Suppressor macrophage treated with lipopolysaccharide for 1 hour (primary cell): ENCODE results near the gene KRTAP10-9.
"Not testable (repeated sequence)": the region's sequence is repeated elsewhere in the genome, so short reads cannot be mapped to it uniquely, and the experiment has no call there.

ENCODE experiments used
- DNase-seq, 3 donors: peaks; one replicate each; pipeline ENCODE4 v3.0.0-alpha.2; 2020 to 2022

The KRTAP10-9 gene, protein sequence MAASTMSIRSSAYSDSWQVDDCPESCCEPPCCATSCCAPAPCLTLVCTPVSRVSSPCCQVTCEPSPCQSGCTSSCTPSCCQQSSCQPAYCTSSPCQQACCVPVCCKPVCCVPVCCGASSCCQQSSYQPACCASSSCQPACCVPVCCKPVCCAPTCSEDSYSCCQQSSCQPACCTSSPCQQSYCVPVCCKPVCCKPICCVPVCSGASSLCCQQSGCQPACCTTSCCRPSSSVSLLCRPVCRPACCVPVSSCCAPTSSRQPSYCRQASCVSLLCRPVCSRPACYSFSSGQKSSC

GRCh38 chr21:44626673-44627143, at the start of gene KRTAP10-9:
TSS of gene KRTAP10-9 (plus strand) at chr21:44627093. CDS start at chr21:44627172, 79 bp downstream.
- DNase-seq: no peak

- no peak for DNase-seq
These were observed 48.4 kb upstream of the KRTAP10-9 start for GRCh38 chr21:44578371-44579055.

DNA sequence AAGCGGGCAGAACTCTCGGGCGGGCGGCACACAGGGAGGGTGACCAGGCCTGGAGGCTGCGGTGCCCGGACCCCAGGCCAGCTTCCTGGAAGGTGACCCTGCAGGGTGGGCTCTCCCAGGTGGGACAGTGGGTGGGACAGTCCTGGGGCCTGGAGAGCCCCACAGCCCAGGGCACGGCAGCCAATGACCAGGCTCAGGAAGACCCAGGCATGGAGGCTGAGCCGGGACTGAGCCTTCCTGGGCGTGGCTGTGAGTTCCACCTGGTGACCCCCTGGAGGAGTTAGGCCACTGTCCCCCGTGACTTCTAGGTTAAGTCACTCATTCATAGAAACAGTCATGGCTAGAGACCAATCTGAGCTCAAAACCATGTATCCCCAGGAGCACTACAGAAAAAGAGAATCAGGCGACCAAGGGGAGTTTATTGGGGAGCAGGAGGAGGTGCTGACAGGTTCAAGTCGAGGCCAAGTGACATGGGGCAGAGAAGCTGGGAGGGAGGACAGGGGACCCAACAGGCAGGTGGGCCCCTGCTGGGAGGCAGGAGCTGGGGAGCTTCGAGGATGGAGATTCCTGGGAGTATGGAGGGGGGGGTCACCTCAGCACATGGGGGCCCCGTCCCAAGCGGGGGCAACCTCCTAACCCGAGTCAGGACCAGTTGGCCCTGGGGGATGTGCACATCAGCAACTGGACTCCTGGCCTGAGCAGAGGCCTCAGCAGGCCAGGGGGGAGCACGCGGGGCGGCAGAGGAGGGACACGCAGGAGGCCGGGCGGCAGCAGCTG, 47.6 kb upstream of the KRTAP10-9 start:
- DNase-seq: no peak

- DNase-seq: no peak
These were observed 47.1 kb upstream of the KRTAP10-9 start for GRCh38 chr21:44579833-44580144.

DNA sequence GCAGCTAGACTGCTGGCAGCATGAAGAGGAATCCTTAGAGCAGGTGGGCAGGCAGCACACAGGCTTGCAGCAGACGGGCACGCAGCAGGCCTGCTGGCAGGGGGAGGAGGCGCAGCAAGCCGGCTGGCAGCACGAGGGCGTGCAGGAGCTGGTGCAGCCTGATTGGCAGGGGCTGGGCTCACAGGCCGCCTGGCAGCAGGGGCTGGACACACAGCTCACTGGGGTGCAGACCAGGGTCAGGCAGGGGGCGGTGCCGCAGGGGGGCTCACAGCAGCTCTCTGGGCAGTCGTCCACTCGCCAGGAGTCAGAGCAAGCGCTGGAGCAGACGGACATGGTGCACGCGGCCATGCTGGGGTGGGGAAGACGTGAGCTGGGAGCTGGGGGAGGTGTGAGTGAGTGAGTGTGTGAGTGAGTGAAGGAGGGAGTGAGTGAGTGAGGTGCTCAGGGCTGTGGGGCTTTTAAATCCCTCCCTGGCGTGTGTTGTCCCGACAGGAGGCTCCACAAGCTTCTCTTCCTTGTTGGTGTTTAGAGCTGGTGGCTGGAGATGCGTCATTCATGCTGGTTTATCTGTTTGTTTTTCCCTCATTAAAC, 46.6 kb upstream of the KRTAP10-9 start, which contains the start of gene KRTAP10-5:
Gene KRTAP10-5, minus strand, starts transcription at position 374 of the 591 bp plus-strand sequence. Its CDS starts 26 bp downstream, at position 348.
- DNase-seq: not testable (repeated sequence)

DNA sequence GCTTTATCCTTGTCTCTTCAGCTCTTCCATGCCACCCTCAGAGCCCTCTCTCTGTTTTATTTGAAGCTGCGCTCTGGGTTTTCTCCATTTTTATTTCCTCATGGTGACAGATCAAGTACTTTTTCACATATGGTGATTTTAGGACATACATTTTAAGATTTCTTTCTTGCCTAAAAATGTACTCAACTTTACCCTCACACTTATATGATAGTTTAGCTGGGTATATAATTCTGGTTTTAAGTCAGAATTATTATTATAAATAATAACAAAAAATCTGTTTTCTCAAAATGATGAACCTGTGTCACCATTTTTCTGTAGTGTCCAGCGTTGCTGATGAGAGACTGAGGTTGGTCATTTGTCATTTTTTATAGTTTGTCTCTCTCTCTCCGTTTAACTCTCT, 45.7 kb upstream of the KRTAP10-9 start:
- no peak for DNase-seq

- no peak for DNase-seq
These were observed 44.8 kb upstream of the KRTAP10-9 start for GRCh38 chr21:44582055-44582454.

DNA sequence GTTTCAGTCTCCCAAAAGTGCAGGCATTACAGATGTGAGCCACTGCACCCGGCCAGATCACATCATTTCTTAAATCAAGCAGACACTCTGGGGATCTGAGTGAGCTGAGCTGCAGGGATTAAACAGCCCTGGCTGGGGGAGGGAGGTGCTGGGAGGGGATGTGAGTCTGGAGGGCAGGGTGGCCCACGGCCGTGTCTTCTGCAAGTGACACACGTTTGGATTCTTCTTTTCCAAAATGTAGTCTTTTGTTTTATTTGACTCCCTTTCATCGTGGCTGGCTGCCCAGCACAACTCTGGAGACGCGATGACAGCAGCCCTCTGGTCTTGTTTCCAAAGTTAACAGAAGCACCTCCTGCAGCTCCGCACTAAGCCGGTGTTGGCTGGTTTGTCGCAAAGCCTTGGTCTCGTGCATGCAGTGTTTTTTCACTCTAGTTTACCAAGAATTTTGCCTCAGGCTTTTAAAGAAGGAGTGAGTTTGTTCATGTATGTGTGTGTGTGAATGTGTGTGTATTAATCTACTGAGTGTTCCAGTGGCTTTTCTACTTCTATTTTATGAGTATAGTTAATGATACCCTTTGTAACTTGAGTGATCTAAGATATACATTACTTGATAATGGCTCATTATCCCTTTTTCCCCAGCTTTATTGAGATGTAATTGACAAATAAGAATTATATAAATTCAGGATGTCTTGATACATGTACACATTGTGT, 43.6 kb upstream of the KRTAP10-9 start:
- DNase-seq: no peak

DNA sequence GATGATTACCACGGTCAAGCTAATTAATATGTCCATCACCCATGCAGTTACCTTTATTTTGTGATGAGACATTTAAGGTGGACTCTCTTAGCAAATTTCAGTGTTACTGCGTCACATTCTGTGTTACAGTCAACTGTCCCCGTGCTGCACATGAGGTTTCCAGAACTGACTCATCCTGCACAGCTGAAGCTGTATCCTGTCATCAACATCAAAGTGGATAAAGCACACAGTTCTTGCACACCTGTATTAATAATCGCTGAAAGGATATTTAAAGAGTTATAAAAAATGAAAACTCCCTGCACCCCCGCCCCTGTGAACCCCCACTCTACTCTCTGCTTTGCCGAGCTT, 43.1 kb upstream of the KRTAP10-9 start:
- DNase-seq: no peak

GRCh38 chr21:44585892-44586291, 41.0 kb upstream of the KRTAP10-9 start:
- no peak for DNase-seq

DNA sequence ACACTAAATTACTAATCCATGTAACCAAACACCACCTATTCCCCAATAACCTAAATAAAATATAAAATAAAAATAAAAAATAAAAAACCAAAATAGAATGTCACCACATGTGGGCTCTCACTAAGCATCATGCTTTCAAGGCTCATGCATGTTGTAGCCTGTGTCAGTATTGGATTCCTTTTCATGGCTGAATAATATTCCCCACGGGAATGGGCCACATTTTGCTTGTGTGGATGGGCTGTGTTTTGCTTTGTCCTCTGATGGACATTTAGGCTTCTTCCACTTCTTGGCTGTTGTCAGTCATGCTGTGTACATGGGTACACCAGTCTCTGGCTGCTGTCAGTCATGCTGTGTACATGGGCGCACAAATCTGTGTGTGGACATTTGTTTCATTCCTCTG, 37.8 kb upstream of the KRTAP10-9 start:
- DNase-seq: no peak

DNA sequence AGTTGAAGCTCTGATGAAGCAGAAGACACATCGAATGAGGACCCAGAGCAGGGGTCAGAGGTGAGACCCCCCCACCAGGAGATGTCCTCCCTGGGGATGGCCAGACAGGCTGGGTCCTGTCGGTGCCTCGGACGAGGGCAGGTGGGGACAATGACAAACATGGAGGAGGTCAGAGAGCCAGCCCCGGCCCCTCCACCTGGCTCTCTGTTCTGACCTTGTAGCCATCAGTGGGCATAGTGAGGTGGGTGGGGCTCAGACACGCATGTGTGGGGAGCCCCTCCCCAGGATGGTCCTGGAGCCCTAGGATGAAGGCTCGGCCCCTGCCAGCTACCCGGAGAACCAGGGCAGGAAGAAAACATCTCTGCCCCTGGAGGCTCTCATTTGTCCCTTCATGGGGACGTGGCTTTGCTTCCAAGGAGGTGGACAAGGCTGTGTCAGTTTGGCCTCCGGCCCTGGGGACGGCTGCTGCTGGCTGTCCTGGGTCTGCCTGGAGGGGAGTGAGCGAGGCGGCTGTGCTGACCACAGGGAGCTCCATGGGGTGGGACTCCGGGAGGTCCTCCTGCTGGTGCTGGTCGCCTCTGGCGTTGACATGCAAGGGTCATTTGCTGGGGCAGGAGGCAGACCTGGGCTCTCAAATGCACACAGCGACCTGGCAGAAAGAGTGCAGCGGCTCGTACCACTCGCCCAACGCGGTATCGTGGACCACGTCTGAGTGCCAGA, 37.1 kb upstream of the KRTAP10-9 start:
- no peak for DNase-seq

DNA sequence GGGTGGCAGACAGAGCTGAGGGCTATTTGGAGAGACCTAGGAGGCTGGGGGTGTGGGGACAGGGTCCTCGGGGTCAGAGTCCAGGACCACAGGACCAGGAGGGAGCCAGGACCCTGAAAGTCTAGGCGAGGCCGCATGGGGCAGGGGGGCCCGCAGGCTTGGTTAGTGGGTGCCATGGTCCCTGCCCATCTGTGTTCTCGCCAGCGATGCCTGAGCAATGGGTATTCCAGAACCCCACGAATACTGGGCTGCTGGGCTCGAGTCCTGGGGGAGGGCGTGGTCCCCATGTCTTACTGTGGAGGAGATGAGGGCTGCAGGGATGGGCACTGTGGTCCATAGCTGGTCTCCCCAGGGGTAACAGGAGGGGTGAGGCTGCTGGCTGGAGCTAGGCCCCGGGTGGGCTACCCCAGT, 36.6 kb upstream of the KRTAP10-9 start:
- no peak for DNase-seq

DNA sequence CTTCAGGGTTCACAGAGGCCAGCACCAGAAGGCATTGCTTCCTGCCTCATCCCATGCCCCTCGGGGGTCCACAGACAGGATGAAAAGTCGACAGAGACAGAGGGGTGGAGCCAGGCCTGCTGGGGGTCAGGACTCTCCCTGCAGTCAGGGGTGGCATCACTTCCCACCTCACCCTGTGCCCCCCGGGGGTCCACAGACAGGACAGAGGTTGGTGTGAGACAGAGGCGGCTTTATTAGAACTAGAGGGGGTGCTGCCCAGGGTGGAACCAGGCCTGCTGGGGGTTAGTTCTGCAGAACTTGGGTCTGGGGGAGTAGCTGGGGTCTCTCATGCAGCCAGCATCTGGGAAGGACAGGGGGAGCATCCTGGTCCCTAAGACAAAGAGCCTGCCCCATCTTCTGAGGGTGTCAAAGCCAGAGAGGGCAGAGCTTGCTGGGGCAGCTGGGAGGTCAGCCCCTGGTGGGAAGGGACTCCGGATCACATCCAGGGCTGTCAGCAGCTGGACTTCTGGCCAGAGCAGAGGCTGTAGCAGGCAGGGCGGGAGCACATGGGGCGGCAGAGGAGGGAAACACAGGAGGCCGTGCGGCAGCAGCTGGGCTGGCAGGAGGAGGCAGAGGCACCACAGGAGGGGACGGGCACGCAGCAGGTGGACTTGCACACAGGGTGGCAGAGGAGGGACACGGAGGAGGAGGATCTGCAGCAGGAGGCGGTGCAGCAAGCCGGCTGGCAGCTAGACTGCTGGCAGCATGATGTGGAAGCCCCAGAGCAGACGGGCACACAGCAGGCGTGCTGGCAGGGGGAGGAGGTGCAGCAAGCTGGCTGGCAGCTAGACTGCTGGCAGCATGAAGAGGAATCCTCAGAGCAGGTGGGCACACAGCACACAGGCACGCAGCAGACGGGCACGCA, 35.7 kb upstream of the KRTAP10-9 start:
- not testable (repeated sequence) for DNase-seq

GRCh38 chr21:44591801-44592130, 35.1 kb upstream of the KRTAP10-9 start:
- DNase-seq: not testable (repeated sequence)

DNA sequence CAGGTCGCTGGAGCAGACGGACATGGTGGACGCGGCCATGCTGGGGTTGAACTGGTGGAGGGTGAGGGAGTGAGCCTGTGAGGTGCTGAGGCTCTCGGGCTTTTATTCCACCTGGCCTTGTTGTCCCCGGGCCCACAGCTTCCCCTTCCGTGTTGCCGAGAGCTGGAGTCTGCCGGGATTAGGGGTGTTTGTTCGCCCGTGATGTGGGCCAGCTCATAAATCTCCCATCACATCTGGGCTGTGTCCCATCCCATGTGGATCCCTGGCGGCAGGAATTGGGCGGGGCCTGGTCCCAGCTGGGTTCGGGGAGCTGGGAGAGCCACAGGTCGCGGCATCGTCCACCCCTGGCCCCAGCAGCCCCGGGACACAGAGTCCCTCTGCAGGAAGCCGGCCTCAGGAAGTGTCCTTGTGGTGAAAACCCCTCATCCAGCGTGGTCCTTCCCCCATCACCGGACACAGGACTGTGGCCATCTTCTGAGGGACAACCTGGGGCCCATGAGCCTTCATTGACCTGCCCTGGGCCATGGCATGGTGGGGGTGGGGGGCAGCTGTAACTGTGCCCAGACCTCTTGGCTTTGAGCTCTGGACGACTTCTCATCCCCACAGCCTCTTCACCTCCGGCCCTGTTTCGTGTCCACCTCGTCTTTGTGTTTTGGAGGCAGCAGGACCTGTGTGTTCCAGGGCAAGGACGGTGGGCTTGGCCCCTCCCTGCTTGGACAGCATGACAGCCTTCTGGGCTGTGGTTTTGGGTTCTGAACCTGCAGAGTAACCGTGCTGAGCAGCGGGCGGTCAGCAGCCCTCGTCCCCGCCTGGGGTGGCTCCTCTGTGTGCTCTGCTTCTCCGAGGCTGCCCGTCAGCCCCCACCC, 34.2 kb upstream of the KRTAP10-9 start, which contains the start of gene KRTAP10-6:
Gene KRTAP10-6, minus strand, starts transcription at position 60 of the 866 bp plus-strand sequence. Its CDS starts 21 bp downstream, at position 39.
- no peak for DNase-seq

DNA sequence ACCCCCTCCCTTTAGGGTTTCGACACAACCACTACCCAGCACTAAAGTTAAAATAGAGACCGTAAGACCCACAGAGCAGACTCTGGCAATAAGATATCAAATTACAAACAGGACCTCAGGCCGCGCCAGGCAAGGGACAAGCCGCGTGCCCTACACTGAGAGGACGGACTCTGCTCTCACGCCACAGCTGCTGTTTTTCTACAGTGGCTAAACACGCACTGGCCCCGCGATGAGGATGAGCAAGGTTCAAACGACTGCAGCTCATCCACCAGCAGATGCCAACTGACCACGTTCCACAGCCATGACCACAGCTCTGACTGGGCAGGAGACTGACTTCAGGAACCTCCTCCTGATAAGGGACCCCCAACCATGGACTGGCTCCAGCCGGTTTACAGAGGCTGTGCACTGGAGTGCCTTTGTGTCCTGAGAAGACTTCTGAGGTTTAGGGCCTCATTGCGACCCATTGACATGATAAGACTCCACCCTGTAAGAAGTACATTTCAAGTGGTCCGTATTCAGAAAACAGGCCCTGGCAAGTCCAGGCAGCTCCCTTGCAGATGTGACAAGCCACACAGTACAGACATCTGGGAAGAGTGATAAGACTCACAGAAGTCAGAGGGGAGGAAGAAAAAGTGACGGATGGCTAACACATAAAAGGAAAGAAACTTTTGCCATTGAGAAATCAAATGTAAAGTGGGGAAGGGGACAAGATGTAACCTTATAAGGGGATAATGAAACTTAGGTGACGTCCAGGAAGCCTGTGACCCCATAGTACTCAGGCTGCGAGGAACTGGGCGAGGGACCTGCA, 33.1 kb upstream of the KRTAP10-9 start:
- no peak for DNase-seq

DNA sequence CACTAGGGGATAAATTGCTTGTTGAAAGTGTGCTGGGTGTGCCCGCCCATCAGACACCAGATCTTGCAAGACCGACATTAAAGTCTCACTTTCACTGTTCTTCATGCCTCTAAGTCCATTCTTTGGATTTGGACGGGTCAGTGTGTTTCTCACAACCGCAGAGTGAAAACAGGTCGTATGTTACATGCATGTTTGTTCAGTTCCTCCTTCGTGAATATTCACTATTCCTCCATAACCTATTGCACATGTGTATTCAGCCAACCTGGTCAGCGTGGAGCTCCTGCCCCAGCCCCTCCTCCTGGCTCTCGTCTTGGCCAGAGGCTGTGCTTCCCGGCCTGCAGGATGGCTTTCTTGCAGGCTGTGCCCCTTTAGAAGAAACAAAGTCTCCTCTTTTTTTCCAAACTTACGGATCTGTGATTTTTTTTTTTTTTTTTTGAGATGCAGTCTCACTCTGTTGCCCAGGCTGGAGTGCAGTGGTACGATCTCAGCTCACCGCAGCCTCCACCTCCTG, 32.4 kb upstream of the KRTAP10-9 start:
- DNase-seq: no peak

DNA sequence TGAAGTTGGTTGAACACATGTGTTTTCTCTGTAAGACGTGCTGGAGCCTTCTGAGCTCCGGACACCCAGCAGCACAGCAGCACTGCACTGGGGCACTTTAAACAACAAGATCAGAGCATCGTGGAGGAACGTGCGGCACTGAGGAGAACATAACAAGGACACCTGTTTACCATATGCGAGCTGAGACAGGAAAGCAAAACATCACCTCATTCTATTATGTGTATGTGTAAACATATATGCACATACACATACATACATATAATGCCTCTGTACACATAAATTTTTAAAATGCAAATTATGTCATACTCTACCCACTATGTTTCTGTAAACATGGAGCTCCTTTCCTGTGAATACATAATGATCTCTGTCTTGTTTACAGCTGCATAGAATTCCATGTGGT, 31.4 kb upstream of the KRTAP10-9 start:
- DNase-seq: no peak
